HG02852 (cell line): Measurements from ENCODE around the gene DMD.

Experiments used
- ATAC-seq: cut with Tn5 transposase; IDR thresholded peaks from one replicate; pipeline ENCODE4 v1.9.1; 2021; ENCODE audit warnings: mild to moderate bottlenecking, moderate library complexity; ENCODE audit not compliant: unreplicated experiment

Gene DMD

GRCh38 chrX:31894152-31894551, 1317.2 kb downstream of the DMD start:
- ATAC-seq = no peak

DNA sequence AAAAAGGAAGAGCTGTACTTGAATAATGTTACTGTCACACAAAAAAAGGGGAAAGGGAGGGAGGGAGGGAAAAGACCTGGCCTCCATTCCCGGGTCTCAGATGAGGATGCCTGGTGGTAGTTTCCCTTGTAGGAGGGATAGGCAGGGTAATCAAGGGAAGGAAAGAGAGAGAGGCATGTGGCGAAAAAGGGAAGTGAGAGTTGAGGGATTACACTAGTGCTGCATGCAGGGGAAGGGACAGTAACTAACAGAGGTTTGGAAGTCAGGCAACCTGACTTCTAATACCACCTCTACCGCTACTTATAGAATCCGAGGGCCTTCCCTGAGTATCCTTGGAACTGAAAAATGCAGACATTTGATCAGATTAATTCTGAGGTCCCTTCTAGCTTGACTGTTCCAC, 1317.8 kb downstream of the DMD start:
- peak; percentile 74 for ATAC-seq

DNA sequence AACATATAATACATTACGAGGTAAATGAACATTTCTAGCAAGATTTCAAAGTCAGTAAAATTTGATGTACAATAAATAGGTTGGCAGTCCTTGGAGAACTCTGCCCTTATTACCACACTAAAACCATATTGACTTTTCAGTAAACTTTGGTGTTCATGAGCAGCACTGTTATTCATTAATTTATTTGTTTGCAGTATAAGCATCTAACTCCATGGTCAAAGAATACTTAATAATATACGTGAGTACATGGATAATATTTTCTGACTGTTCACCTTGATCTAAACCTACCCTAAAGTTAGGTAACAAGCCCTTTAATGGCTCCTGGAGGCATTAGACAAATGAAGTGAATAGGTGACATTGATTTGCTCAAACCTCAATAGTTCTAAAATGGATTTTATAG, 1322.3 kb downstream of the DMD start:
- ATAC-seq = no peak

GRCh38 chrX:31884535-31884934, 1326.8 kb downstream of the DMD start:
- ATAC-seq = no peak

DNA sequence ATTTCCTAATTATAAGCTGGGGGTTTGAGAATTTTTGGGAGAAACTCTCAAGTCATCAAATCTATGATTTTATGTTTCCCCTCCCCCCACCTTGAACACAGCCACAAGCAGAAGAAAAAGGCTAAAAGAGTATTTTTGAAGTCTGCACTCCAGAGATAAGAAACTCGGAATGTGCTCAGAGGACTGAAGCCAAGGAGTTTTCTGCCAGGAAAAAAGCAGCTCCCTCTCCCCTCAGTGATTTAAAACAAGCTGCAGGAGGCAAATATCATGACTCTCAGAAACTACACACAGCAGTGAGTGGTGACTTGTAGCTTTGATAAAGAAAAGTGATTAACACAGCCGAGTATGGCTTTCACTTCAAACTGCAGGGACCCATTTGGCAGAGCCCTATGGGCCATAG, 1339.3 kb downstream of the DMD start:
- ATAC-seq = no peak

GRCh38 chrX:31870267-31870666, 1341.1 kb downstream of the DMD start:
- ATAC-seq = no peak

- no peak for ATAC-seq
These were observed 1350.7 kb downstream of the DMD start for GRCh38 chrX:31860686-31861085.

- no peak for ATAC-seq
These were observed 1352.4 kb downstream of the DMD start for GRCh38 chrX:31858915-31859314.

DNA sequence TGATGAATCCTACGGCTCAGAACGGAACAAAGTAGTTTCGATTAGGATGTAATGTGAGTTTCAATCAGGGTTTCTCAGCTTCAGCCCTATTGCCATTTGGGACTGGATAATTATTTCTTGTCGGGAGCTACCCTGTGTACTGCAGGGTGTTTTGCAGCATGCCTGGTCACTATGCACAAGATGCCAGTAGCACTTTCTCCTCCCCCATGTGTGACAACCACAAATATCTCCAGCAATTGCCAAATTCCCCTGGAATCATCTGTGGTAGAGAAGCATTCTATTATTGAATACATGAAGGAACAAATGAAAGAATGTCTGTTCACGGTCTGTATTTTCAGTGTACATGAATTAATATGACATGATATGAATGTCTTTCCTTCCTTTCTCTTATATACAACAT, 1356.6 kb downstream of the DMD start:
- no peak for ATAC-seq

DNA sequence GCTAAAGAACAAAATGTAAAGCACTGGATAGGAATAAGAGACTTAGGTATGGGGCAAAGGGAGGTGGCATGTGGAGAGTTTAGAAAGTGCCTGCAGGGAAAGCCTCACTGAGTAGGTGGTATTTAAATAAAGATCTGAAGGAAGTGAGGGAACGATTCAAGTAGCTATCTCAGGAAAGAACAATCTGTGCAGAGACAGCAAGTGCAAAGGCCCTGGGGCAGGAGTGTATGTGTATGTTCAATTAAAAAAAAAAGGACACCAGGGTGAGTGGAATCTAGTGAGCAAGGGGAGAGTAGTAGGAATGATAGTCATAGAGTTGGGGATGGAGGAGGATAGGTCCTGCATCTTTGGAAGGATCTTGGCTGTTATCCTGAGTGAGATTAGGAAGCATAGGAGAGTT, 1359.6 kb downstream of the DMD start:
- ATAC-seq = no peak

DNA sequence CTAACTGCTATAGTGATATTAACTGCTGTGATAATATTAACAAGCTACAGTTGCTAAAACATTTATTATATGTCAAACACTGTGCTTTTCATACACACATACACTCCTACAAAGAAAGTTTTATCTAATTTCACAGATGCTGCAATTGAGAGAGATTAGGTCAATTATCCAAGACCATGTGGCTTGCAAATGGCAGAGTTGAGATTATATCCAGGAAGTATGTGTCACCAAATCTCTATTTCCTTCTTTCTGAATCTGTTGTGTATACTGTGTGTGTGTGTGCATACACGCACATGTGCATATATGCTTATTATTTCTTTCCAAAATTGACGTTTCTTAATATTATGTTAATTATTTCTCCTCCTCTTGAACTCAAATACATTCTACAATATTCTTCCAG, 1363.6 kb downstream of the DMD start:
- no peak for ATAC-seq

- no peak for ATAC-seq
These were observed 1366.3 kb downstream of the DMD start for GRCh38 chrX:31845003-31845402.

- no peak for ATAC-seq
These were observed 1372.7 kb downstream of the DMD start for GRCh38 chrX:31838617-31839016.

DNA sequence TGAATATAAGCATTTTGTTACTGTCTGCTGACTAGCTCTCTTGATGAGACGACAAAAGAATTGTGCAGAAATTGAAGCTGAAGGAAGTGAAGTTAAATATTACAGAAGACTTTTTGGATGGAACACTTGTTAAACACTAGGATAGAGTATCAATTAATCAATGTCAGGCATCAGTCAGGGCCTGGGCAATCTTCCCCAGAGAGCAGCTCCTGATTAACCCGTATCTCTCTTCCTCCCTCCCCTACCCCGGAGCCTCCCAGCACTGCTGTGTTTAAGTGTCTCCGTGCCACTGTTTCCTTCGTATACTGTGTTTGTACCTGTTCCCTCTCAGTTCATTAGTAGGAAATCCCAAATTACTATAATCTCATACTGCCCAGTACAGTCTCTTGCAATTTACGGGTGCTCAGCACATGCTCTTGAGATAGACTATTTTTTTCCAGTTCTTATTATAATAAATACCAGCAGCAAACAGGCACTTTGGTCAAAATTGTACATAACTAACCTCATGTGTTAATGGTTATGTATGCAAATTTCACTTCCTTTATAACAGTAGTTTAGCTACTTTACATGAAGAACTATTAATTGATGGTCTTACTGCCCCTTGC, 1373.8 kb downstream of the DMD start:
- ATAC-seq = no peak

- ATAC-seq = no peak
These were observed 1374.9 kb downstream of the DMD start for GRCh38 chrX:31836479-31836878.

- ATAC-seq = no peak
These were observed 1379.1 kb downstream of the DMD start for GRCh38 chrX:31832263-31832662.

GRCh38 chrX:31820430-31821210, 1390.7 kb downstream of the DMD start:
- no peak for ATAC-seq

DNA sequence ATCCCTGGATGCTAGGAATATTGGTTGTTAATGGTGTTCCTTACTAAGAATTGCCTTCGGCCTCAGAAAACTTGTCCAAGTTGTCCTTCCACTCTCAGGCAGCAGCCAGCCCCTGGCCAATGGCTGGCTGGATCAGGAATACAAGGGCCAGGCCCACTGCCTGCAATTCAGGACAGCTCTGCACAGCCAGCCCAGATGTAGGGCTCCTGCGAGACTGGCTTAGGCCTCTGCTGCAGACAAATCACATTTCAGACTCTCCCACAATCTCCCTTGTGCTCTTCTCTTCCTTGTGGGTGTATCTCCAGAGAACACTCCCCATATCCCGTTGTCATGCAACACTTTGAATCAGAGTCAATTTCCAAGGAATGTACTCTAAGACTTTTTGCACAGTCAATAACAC, 1391.9 kb downstream of the DMD start:
- no peak for ATAC-seq

DNA sequence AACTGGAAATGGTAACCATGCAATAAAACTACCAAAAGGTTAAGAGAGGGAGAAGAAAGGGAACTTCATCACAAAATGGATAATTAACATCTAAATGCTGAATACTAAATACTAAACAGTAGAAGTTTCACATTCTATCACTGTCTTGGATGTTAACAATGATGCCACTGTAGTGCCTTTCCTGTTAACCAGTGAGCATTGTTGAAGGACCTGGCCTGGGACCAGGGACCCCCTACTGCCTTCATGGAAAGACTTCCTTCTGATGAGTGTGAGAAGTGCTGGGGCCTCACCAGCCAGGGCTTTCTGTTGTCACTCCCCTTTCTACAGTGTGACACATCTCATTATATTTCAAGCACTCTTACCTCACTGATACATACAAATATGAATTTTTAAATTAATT, 1400.2 kb downstream of the DMD start:
- ATAC-seq = no peak

DNA sequence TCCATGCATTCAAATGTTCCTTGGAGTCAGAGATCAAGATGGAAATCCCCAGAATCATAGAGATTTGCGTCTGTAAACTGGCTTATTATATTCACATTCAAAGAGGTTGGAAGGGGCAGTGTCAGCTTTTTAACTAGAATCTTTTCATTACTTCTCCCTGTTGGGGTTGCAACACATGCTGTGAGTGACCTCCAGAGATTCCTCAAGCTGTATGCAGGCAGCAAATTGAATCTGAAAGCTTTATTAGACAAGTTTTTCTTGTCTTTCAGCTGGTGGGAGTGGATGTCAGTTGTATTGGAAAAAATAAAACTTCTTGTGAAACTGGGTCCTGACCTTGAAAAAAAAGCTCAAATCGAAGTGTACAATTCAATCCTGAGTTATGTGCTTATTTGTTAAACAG, 1403.0 kb downstream of the DMD start:
- ATAC-seq = no peak

- no peak for ATAC-seq
These were observed 1404.2 kb downstream of the DMD start for GRCh38 chrX:31807165-31807564.

- ATAC-seq = no peak
These were observed 1405.6 kb downstream of the DMD start for GRCh38 chrX:31805781-31806180.

GRCh38 chrX:31800219-31800618, 1411.1 kb downstream of the DMD start:
- ATAC-seq = no peak
